Peyer's patch (tissue), 4 donors: ENCODE measurements around the gene PPFIBP2. TPM values are rescaled to one million over a fixed set of nuclear protein-coding genes. Genes with fewer than 3 reads are reported as not detected.
"Not testable (repeated sequence)": the region's sequence is repeated elsewhere in the genome, so short reads cannot be mapped to it uniquely, and the experiment has no call there.

Experiments used
- DNase-seq, 3 donors: peaks; one replicate each; pipeline ENCODE4 v3.0.0-alpha.2; 2017 to 2019
- H3K27ac ChIP-seq, 4 donors: fragments of 200-600 bp; sonication (generic); one replicate each; pipeline ENCODE4 v1.5.1; 2016 to 2019
- H3K27me3 ChIP-seq, 2 donors: fragments of 200-600 bp; sonication (generic); one replicate each; pipeline ENCODE4 v1.5.1; 2019
- H3K36me3 ChIP-seq, 3 donors: fragments of 200-600 bp; sonication (generic); one replicate each; pipeline ENCODE4 v1.5.1; 2016 to 2019
- H3K4me1 ChIP-seq, 4 donors: fragments of 200-600 bp; sonication (generic); one replicate each; pipeline ENCODE4 v1.5.1; 2016 to 2019
- H3K4me3 ChIP-seq, 4 donors: fragments of 200-600 bp; sonication (generic); 1 replicate in 3 of 4; 2 replicates in 1 of 4; pipeline ENCODE4 v1.5.1; 2016 to 2019; ENCODE audit warnings: mild to moderate bottlenecking in 1 of 4
- H3K9me3 ChIP-seq, 4 donors: fragments of 200-600 bp; sonication (generic); one replicate each; pipeline ENCODE4 v1.5.1; 2016 to 2019; ENCODE audit warnings: mild to moderate bottlenecking in 1 of 4
- POLR2A ChIP-seq, 2 donors: fragments of 450-650 bp; IDR thresholded peaks; one replicate each; pipeline ENCODE4 v1.5.1; 2017; ENCODE audit warnings: antibody characterized with exemption in 2 of 2, mild to moderate bottlenecking in 2 of 2, moderate library complexity in 2 of 2
- total RNA-seq, 4 donors: library from RNA; depleted of rRNA; stranded (reverse); fragments of >200 nt; gene quantifications; one replicate each; pipeline ENCODE4 v1.1.0, GENCODE V29; 2016
- TF ChIP-seq, protein P1 (sequence below), 6 experiments: fragments of 450-650 bp in 4 of 6; fragments of 200-600 bp in 2 of 6; sonication (generic) in 1 of 6; IDR thresholded peaks; one replicate each; pipeline ENCODE4 v1.5.1; 2017 to 2019; ENCODE audit warnings: antibody characterized with exemption in 6 of 6, mild to moderate bottlenecking in 3 of 6, moderate library complexity in 1 of 6

PPFIBP2 gene
- total RNA-seq, 4 donors from 2014 or later: 74.6 to 245 (median 148) TPM

DNA sequence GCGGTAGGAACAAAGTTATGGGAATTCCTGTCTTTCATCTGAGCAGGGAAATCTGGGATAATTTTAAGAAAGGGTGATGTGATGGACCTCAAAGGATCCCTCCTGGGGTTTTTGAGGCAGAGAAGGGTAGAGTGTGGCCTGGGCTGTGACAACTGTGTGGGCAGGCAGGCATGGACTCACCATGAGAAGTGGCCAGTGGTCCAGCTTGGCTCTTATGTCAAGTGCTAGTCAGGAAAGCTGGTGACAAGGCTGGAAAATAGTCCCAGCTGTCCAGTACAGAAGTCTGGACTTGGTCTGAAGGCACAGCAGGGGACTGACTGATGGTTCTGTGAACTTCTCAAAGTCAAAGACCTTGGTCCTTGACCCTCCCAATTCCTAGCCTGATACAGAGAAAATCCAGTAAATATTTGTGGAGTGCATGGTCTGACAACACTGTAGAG, 1.7 kb downstream of the PPFIBP2 start:
- H3K4me3 ChIP-seq: no peak overlapping the region
- no peaks in the 10 kb centered on the region for H3K9me3 ChIP-seq
- no peaks in the 10 kb centered on the region for H3K27me3 ChIP-seq
- H3K36me3 ChIP-seq: no peaks in the 10 kb centered on the region
- DNase-seq: peak in 1 of 3 donors; percentile 43
- peaks cover 0 to 32% (median 16%) of the 10 kb centered on the region in 4 donors for H3K4me1 ChIP-seq
- H3K27ac ChIP-seq: peak overlapping the region in 2 of 4 donors; percentile 34 to 91
- TF ChIP-seq POLR2A (IDR thresholded peaks at IDR 0.05): no peak
- TF ChIP-seq, protein P1, sequence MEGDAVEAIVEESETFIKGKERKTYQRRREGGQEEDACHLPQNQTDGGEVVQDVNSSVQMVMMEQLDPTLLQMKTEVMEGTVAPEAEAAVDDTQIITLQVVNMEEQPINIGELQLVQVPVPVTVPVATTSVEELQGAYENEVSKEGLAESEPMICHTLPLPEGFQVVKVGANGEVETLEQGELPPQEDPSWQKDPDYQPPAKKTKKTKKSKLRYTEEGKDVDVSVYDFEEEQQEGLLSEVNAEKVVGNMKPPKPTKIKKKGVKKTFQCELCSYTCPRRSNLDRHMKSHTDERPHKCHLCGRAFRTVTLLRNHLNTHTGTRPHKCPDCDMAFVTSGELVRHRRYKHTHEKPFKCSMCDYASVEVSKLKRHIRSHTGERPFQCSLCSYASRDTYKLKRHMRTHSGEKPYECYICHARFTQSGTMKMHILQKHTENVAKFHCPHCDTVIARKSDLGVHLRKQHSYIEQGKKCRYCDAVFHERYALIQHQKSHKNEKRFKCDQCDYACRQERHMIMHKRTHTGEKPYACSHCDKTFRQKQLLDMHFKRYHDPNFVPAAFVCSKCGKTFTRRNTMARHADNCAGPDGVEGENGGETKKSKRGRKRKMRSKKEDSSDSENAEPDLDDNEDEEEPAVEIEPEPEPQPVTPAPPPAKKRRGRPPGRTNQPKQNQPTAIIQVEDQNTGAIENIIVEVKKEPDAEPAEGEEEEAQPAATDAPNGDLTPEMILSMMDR (IDR thresholded peaks at IDR 0.05): no peak

DNA sequence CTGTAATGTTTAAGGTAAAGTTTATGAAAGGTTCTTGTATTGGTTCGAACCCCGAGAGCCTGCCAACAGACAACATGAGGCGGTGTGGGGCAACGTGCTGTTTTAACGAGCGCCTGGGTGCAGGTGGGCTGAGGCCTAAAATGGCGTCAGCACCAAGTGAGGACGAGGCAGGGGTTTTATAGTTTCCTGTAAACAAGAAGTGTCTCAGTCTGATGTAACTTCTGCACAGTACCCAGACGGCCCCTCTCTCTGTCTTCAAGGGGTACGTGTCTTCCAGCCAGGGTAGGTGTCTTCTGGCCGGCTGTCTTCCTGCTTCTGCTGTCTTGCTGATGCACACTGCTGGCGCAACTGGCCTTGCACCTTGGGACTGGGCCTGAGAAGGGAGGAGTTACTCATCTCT, 2.7 kb downstream of the PPFIBP2 start:
- peak overlapping the region in 2 of 4 donors; percentile 49 to 91 for H3K27ac ChIP-seq
- DNase-seq: peak in 2 of 3 donors; percentile 42 to 55
- H3K4me3 ChIP-seq: no peak overlapping the region
- H3K27me3 ChIP-seq: no peaks in the 10 kb centered on the region
- H3K9me3 ChIP-seq: no peaks in the 10 kb centered on the region
- TF ChIP-seq, protein P1 (IDR thresholded peaks at IDR 0.05): no peak
- TF ChIP-seq POLR2A (IDR thresholded peaks at IDR 0.05): no peak
- H3K4me1 ChIP-seq: peaks cover 0 to 26% (median 16%) of the 10 kb centered on the region in 4 donors
- H3K36me3 ChIP-seq: no peaks in the 10 kb centered on the region

DNA sequence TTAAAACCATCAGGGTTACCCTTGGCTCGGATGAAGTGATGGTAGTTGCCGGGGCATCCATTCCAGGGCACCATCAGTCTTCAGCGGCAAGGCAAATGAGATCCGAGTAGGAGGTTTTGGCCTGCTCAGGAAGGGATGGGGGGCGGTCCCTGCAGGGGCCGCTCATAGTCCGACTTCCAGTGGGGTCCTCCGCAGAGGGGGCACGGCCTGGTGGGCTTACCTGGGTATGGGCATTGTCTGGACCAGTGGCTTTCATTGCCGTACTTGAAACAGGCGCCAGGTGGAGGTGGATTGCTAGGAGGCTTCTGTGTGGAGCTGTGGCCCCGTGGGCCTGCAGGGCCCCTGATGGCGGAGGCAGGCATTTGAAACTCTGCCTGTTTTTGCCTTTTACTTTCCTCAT, 3.9 kb downstream of the PPFIBP2 start:
- Histone ChIP-seq H3K27ac (peak overlapping the region in 1 of 4 donors; percentile 4), H3K4me1 (peaks cover 0 to 22% (median 8%) of the 10 kb centered on the region in 4 donors)
- H3K4me3 ChIP-seq, H3K27me3 ChIP-seq, H3K36me3 ChIP-seq, H3K9me3 ChIP-seq: not testable (repeated sequence)
- peak in 1 of 3 donors; percentile 37 for DNase-seq

DNA sequence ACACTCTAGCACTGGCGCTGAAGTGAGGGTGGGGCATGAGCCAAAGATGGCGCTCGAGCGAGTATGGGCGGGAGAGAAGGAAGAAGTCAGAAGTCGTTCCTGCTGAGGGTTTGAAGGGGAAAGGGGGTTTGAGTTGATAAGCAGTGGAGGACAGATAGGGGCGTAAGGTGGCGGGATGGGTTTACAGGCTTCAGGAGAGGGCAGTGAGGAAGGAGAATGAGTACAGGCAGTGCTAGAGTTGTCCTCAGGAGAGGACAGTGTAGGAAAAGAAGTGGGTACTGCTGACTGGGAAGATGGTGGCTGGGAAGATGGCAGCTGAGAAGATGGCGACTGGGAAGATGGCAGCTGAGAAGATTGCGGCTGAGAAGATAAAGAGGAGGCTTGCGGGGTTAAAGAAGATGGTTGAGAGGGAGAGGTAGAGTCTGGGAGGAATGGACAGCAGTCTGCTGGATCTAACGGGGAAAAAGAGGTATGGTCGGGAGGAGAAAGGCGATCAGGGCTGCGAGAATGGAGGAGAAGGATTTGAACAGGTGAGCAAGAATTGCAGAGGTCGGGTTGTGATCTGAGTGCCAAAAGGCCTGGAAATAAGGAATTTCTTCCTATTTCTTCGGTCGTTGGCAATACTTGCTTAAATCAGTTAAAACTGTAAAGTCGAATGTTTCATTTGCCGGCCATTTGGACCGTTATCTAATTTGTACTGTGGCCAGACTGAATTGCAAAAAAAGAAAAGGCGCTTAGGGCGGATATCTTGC, 5.2 kb downstream of the PPFIBP2 start:
- Histone ChIP-seq H3K4me3 (no peak overlapping the region), H3K4me1 (peaks cover 0 to 25% (median 5%) of the 10 kb centered on the region in 4 donors), H3K27me3 (no peaks in the 10 kb centered on the region), H3K9me3 (no peaks in the 10 kb centered on the region), H3K27ac (peak overlapping the region in 2 of 4 donors; percentile 76 to 83), H3K36me3 (no peaks in the 10 kb centered on the region)
- DNase-seq: peak in 1 of 3 donors; percentile 34
- TF ChIP-seq, protein P1 (IDR thresholded peaks at IDR 0.05): no peak
- no peak for TF ChIP-seq POLR2A (IDR thresholded peaks at IDR 0.05)

DNA sequence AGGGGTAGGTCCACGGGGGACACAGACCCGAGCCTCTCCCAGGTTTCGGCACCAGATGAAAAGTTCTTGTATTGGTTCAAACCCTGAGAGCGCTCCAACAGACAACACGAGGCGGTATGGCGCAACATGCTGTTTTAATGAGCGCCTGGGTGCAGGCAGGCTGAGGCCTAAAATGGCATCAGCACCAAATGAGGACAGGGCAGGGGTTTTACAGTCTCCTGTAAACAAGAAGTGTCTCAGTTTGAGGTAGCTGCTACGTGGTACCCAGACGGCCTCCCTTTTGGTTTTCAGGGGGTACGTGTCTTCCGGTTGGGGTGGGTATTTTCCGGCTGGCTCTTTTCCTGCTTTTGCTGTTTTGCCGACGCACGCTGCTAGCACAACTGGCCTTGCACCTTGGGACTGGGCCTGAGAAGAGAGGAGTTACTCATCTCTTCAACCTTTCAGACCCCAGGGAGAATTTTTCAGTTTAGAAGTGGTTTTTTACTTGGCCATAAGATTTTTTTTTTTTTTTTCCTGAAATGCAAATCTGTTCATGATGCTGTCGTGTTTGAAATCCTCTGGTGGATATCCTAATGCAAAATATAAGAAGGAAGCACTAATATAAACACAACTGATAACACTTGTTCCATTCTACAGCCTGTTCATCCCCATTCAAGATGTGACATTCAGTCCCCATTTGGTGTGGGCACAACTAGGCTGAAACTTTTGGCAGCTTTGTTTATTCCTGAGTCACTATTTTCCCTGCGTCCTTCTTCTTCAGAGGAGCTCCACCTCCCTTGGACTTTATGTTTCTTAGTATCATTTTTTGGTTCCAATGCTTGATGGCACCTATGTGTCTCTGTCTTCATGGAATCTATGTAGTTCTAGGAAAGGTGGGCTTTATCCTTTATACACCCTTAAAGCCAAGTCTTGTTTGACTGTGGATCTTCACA, 6.5 kb downstream of the PPFIBP2 start:
- H3K36me3 ChIP-seq: no peaks in the 10 kb centered on the region
- peak overlapping the region in 3 of 4 donors; percentile 29 to 83 (median 76) for H3K27ac ChIP-seq
- TF ChIP-seq, protein P1 (IDR thresholded peaks at IDR 0.05): no peak
- no peak for TF ChIP-seq POLR2A (IDR thresholded peaks at IDR 0.05)
- H3K27me3 ChIP-seq: no peaks in the 10 kb centered on the region
- no peaks in the 10 kb centered on the region for H3K9me3 ChIP-seq
- H3K4me3 ChIP-seq: no peak overlapping the region
- DNase-seq: peak in 1 of 3 donors; percentile 26
- peaks cover 0 to 34% (median 6%) of the 10 kb centered on the region in 4 donors for H3K4me1 ChIP-seq
